NCI-H2107 (cell line): Measurements from ENCODE around the gene TSPAN33.

Source experiments
- DNase-seq: peaks from one replicate; lab custom pipeline; 2025; lab: John Stamatoyannopoulos, UW

Gene TSPAN33

DNA sequence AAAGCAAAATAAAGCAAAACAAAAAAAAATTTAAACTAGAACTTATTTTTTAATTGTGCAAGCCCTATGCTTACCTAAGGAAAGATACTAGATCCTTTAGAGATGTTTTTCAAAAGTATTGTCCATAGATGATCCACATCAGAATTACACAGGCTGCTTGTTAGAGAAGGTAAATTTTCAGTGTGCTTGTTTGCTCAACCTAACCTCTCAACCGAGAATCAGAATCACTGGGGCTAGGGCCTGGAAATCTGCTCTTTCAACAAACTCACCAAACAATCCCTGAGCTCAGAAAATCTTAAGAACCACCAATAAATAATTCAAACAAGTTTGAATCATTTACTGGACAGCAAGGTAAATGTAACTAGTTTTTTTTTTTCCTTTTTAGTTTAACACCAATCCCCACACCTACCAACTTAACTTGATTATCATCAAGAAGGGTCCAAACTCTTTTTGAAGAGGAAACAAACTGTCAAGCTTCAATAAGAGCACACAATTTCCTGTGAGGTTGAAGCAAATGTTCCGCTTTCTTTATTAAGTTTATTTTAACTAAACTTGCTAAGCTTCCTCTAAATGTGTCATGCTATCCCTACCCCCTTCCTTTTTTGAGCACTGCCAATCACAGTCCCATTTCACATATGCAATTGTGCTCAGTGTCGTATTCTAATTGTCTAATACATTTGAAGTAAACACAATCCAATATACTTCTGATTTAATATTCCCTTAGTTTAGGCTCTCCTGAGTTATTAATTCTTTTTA is 7.4 kb upstream of the TSPAN33 start:
- DNase-seq: no peak

DNA sequence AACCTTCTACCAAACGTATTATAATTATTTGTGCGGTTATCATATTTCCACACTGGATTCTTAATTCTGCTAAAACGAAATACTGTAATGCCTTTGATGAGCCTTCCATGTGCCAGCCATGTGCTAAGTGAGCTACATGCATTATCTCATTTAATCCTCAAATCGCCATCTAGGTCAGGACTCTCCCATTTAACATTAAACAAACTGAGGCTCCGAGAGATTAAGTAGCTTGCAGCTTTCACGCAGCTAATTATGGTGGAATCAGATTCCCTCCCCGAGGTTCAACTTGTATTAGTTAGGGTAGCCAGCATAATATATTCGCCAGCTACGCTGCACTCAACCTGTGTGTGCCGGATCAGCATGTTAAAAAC is 798 bp upstream of the TSPAN33 start:
- DNase-seq: no peak

DNA sequence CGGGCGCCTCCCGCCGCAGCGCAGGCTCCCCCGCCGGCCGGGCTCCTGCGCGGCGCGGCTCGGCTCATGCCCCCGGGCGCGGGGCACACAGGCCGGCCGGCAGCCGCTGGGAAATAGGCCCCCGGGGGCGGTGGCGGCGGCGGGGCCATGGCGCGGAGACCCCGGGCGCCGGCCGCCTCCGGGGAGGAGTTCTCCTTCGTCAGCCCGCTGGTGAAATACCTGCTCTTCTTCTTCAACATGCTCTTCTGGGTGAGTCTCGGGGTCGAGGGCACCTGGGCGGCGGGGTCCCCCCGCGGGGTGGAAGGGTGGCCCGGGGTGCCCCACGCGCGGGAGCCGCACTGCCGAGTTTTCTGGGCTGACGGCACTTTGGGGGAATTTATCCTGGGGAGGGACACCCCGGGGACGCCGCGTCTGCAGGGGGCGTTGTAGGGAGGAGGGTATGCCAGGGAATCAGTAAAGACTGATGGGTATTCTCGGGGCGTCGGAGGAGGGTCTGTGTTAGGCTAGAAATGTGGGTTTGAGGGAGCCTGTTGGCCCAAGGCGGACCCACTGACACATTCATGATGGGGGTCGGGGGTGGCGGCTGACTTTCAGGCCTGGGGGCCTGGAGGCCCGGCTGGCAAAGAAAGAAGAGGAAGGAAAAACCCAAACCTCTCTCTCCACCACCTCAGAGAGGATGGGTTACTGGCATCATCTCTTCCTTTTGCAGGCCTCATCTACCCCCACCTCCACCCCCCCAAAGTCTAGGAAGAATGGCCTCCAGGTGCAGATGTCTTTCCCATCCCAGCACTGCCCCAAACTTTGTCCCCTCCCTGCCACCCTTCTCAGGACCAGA is 544 bp downstream of the TSPAN33 start:
- DNase-seq: no peak

- DNase-seq: no peak
Measured at GRCh38 chr7:129146237-129146979, 1.9 kb downstream of the TSPAN33 start.

- DNase-seq: no peak
Measured at GRCh38 chr7:129147731-129148130, 3.2 kb downstream of the TSPAN33 start.

GRCh38 chr7:129149511-129149910 is 5.0 kb downstream of the TSPAN33 start:
- no peak for DNase-seq

- no peak for DNase-seq
Measured at GRCh38 chr7:129150199-129150996, 5.9 kb downstream of the TSPAN33 start.

GRCh38 chr7:129157651-129158050 is 13.1 kb downstream of the TSPAN33 start:
- DNase-seq: no peak

DNA sequence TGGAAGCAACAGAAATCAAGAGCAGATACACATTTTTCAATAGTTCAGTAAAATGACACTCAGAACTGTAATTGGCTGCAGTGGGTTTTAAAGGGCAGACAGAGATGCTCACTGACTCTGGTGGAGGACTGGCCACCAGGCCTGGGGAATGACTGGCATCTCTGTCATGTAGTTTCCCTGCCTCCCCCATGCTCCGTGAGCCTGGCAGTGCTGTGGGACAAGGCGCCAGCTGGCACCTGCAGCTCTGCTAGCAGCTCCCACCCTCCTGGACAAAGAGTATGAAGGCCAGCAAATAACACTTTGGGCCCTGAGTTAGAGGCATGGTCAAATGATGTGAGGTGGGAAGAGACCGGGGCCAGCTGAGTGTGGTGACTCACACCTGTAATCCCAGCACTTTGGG is 15.0 kb downstream of the TSPAN33 start:
- DNase-seq: no peak

DNA sequence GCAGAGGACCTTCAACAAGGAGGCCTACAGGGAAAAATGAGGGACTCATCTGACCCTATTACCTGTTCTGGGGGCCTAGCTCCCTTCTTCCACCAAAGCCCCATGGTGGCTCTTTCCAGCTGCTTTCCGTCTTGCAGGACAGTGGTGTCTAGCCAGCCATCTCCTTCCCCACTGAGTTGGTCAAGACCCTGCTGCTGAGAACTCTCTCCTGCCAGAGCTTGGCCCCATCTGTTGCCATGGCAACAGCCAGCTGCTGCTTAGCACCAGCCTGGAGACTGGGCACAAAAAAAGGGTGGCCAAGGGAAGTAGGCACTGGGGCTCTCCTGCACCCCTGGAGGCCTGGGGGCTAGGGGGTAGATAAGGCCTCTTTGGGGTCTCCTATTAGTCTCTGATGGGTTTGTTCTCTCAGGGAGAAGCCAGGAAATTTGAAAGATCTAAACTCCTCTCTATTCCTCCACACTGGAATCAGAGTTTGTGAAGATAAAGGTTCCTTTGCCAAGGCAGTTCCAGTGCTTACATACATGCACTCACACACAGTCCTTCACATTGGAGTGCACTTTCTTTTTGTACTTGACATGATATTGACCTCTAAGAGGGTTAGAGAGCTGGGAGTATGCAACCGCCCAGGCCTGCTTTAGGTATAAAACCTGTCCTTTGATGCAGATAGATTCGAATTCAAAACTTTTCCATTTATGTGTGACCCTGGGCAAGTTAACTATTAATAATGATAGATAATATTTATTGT is 15.8 kb downstream of the TSPAN33 start:
- DNase-seq: no peak

GRCh38 chr7:129161524-129162225 is 17.2 kb downstream of the TSPAN33 start:
- DNase-seq: no peak

- DNase-seq: no peak
Measured at GRCh38 chr7:129162732-129163131, 18.2 kb downstream of the TSPAN33 start.

- DNase-seq: no peak
Measured at GRCh38 chr7:129163875-129164544, 19.5 kb downstream of the TSPAN33 start.

- no peak for DNase-seq
Measured at GRCh38 chr7:129166745-129167144, 22.2 kb downstream of the TSPAN33 start.

DNA sequence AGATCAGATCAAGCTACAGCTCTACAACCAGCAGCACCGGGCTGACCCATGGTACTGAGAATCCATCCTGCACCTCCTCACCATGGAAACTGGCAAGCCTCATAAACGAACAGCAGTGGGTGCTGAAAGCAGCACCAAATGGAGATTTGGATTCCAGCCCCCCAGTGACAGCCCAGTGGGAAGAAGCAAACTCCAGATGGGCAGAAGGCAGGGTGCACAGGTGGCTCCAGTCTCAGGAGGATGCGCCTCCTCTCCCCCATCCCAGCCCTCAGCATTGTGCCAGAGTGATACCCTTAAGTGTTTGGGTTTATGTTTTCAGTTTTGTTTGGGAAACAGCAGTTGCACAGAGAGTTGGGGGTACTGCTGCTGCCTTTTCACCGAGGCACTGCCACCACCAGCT is 23.3 kb downstream of the TSPAN33 start:
- DNase-seq: no peak

DNA sequence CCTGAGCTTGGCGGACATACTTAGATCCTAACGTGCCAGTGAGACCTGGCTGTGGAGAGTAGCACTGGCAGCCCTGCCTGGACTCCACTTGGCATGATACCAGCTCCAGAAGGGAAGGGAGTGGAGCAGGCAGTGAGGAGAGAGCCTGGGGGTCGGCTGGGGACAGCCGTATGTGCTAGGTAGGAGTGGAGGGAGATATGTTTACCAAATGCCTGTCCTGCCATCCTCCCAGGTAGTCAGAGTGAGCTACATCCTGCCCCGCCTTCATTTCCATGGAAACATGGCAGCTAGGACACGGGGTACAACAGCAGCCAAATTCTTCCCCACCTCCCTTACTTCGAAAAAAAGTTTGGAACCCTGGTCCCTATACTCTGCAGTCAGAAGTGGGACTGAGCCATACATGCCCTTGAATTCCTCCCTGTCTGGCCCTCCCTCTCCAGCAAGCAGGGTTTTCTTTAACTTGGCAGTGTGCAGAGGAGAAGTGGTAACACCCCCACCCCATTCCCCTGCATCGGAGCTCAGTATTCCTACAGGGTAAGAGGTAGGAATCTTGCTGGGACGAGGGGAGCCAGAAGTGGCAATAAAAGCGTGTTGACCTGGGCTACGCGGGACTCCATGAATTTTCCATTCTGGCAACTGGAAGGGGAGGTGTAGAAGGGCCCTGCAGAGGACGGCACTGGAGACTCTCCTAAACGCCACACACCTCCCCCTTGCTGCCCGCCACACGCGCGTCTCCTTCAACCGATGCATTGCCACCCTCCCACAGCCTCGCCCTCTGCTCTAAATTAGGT is 23.9 kb downstream of the TSPAN33 start:
- no peak for DNase-seq

- no peak for DNase-seq
Measured at GRCh38 chr7:129169171-129169671, 24.7 kb downstream of the TSPAN33 start.

DNA sequence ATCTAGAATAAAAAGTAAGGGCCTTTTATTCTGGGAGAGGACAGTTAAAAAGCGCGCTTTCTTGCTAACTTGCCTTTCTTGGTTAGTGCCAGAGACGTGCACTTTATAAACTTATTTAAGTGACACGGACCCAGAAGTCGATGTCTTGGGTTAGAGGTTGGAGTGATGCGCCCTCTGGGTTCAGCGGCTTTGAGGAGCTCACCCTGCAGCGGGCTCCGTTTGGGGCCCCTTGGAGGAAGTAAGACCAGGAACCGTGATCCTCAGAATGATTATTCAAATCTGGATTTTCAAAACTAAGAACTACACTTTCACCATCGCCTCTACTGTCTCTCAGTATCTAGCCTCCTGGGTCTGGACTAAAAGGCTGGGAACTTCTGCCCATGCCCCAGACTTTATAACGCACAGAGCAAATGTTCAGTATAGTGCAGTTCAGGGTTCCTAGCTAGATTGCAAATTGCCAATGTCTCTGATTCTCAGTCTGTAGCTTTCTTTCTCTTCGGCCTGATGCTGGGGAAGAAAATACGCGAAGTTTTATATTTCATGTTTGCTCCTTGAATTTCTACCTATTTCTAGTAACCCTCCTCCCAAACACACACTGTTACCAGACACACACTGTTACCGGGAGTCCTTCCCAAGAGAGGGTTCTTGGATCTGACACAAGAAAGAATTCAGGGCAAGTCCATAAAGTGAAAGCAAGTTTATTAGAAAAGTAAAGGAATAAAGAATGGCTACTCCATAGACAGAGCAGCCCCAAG is 25.4 kb downstream of the TSPAN33 start:
- DNase-seq: no peak
